HG02623 (cell line): ENCODE measurements around the gene NF1.
"Not testable (repeated sequence)": the region's sequence is repeated elsewhere in the genome, so short reads cannot be mapped to it uniquely, and the experiment has no call there.

Experiments
- ATAC-seq: cut with Tn5 transposase; IDR thresholded peaks from one replicate; pipeline ENCODE4 v1.9.1; 2021; ENCODE audit warnings: moderate library complexity; ENCODE audit not compliant: unreplicated experiment

NF1 gene

DNA sequence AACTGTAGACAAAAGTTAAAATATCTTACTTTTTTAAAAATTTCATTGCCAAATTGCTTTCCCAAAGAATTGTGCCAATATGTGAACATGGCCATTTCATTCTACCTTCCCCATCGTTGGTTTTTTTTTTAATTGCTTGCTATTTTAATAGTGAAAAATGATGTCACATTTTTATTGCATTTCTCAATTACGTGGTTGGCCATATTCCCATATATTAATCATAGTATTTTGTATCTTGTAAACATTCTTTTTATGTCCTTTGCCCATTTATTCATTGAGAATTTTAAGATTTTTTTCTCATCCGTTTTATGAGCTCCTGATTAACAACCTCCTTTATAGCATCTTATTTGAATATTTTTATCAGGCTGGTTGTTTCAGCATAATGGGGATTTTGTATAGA lies 195.0 kb downstream of the NF1 start:
- no peak for ATAC-seq

- ATAC-seq: no peak
These were observed 197.0 kb downstream of the NF1 start for GRCh38 chr17:31291820-31292219.

DNA sequence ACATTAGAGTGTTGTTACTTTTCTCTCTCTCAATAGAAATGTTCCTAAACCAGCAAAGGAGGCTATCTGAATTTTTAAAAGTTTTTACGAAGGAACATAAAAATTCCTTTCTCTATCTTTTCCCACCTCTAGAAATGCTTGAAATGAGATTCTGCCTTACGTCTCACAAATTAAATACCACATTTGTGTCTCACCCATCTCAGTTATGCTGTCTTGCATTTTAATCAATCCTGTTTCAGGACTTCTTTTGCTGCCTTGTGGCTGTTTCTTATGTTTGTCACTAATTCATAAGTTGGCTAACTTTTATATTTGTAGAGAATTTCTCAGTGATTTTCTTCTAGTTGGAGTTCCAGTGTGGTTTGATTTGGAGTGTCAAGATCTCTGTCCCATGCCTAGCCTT lies 198.8 kb downstream of the NF1 start:
- no peak for ATAC-seq

DNA sequence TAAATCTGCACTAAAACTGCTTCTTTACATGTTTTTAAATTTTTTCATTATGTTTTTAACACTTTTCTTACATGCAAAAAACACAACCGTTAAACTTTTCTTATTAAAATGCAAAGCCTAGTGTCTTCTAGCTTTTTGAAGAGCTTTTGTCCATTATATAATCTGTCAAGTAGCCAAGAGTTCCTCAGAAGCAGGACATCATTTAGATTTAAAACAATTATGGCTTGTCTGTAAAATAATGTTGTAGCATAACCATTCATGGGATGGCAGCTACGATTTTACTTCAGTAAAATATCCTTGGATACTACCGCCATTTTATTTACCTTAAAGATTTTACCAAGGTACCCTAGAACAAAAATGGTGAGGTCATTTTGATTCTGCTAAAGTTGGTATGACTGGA lies 199.5 kb downstream of the NF1 start:
- ATAC-seq: no peak

DNA sequence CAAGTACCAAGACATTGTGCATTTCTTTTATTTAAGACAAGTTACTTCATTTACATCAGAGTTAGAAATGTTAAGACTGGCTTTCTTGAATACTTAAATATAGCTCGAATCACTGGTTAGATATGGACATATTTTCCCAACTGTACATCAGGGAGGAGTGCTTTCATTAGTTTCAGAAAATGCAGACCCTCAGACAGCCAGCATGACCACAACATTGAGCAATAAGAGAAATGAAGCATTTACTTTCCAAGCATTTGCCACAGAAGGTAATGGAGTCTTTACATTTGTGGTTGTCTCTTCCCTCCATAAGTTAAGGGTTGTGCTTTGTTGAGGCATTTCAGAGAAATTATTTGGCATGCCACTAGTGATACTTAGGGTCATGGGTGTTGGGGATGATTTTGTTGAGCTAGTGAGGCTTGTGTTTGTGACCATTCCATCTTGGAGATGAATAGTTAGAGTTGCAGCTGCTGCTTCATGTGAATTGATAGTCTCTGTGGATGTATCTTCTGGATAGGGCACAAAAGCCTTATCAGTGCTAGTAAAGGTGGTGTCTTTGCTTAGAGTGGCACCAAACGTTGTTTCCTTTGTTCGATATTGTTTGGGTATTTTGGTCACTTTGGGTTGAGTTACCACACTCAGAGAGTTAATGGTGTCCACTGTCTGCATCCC lies 200.2 kb downstream of the NF1 start:
- no peak for ATAC-seq

DNA sequence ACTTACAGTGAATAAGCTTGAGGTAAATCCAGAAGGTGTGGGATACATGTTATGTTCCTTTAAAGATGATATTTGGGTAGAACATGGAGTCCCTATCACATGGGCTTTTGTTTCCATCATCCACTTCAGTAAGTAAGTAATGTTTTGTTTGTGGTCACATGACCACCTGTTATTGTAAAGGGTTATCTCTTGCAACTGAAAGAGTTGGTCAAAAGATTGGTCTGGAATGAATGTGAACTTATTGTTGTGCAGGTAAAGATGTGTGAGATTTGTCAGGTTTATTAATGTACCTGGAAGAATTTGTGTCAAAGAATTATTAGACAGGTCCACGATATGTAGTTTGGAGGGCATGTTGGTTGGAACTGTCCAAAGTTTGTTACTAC lies 200.7 kb downstream of the NF1 start:
- ATAC-seq: no peak

DNA sequence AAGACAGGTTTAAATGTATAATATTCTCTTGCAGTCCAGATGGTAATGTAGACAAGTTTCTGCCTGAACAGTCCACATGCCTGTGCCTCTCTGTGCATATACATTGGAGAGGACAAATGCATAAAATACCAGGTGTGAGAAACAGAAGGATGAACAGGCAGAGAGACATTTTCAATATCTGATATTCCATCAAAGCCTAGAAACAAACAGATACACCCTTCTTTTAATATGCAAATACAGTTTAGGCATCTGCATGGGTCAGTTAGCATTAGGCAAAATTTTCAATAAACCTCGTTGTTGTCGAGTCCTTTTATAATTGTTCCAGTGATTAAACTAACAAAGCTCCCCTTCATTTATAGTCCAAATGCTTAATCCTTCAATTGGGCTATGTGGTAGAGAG lies 201.4 kb downstream of the NF1 start:
- no peak for ATAC-seq

DNA sequence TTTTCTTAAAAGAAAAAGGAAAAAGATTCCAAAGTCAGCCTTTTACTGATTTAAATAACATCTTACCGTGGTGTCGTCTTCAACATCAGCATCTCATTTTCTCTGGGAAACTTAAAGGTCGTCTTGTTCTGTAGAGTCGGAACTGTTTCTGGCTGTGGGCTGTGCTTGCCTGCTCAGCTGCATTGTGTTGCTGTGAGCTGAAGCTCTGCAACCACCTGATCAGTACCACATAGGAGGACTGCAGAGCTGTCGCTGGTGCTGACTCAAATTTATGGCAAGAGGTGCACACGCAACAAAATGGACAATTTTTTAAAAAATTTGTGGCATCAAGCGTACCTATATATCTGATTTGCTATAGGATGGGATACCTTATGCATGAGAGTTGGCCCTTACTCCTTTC lies 202.3 kb downstream of the NF1 start, which contains the start of gene OMG:
OMG (minus strand) TSS at position 150 of the 400 bp plus-strand sequence. CDS start 908 bp downstream, outside the sequence.
- ATAC-seq: no peak

DNA sequence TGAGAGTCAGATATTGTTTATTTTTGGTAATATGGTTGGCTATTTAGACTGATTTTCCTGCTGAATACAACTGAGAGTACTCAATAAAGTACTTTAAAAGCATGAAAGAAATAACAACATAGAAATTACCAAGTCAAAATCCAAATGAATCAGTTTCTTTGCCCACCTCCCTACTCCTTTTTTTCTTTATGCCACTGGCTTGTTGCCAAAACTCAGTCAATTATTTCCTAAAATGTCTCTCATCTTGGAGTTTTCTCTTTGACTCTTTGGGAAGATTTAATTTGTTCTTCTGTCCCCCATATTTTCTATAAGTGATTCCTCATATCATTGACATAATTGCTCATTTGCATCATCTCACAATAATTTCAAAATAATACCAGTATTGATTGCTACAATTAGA lies 204.8 kb downstream of the NF1 start:
- no peak for ATAC-seq

DNA sequence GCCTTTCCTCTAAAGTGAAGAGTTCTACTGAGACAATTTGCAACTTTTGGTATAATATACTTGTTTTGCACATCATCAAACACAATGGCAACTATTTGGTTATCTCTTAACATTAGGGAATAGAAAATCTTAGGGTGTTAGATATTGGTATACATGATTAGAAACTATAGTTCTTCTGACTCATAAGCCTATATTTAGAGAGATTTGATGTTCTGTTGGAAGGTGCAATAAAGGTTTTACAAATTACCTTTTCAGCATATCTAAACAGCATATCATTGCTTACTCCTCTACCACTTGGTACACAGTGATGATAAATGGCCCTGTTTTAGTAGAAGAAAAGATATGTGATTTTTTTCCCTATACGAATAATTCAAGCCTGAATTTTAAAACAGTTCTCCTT lies 212.9 kb downstream of the NF1 start:
- ATAC-seq: no peak

DNA sequence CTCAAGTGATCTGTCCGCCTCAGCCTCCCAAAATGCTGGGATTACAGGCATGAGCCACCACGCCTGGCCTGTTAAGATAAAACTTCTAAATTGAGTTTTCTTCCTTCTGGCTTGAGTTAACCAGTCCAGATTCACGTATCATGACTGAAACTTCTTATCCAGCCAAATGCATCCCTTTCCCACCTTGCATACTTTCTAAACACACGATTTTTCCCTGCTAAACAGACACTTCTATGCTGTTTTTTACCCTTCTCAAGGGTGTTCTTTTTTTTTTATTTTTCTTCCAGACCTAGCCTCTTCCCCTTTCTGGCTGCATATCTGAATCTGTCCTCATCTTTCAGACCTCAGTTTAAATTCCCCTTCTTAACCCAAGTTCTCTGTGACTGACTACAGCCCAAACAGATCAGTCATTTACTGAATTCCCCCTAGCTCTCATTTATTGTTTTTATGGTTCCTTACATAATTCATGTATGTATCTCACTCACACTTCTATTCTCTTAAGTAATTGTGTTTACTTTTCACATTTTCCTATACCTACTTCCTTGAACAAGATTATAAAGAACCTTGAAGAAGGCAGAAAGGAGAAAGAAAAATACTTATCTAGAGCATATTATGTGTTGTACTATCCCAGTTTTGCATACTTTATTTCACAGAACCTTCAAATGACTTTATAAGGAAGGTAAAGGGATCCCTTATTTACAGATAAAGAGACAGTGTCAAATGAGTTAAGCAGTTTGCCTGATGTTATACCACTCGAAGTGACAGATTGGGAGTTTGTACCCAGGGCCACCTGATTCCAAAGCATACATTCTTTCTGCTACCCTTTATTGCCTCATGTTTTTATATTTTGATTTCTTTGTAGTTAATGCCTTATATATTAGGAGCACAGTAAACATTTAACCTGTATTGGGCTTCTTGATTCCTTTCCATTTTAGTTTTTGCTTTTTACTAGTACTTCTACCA lies 213.9 kb downstream of the NF1 start:
- ATAC-seq: no peak

GRCh38 chr17:31309556-31309955 lies 214.8 kb downstream of the NF1 start:
- ATAC-seq: no peak

- ATAC-seq: no peak
These were observed 215.5 kb downstream of the NF1 start for GRCh38 chr17:31310260-31310659.

DNA sequence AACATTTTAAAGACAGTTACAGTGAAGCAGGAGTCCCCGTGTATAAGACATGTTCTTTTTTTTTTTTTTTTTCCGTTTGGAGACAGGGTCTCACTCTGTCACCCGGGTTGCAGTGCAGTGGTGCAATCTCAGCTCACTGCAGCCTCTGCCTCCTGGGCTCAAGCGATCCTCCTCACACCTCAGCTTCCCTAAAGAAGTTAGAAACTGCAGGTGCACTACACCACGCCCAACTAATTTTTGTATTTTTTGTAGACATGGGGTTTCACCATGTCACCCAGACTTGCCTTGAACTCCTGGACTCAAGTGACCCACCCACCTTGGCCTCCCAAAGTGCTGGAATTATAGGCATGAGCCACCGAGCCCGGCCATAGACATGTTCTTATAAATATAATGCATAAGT lies 216.1 kb downstream of the NF1 start:
- ATAC-seq: no peak

DNA sequence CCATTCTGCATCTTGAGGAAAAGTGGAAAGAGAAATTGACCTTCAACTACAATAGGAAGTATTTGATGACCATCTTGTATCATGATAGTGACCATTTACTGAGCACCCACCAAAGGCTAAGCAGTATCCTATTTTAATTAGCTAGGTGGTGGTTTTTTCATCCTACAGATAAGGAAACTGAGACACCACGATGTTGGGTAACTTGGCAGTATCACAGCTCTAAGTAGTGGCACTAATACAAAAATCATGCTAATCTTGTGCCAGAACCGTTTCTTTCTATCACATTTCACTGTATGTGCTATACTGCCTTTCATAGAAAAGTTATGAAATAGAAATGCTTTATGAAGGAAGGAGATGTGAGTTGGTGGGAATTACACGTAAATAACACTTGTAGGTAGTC lies 216.7 kb downstream of the NF1 start:
- no peak for ATAC-seq

DNA sequence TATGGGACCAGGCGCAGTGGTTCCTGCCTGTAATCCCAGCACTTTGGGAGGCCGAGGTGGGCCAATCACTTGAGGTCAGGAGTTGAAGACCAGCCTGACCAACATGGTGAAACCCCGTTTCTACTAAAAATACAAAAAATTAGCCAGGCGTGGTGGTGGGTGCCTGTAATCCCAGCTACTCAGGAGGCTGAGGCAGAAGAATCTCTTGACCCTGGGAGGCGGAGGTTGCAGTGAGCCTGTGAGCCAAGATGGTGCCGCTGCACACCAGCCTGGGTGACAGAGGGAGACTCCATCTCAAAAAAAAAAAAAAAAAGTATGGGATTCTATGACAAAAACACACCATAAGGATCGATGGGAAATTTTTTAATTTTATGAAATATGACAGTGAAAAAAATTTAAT lies 217.4 kb downstream of the NF1 start:
- ATAC-seq: not testable (repeated sequence)

GRCh38 chr17:31313982-31314781 lies 219.4 kb downstream of the NF1 start, which contains the start of gene EVI2B:
TSS of gene EVI2B (minus strand) at chr17:31314054. CDS start at chr17:31305609, 8,445 bp downstream.
- ATAC-seq: no peak

GRCh38 chr17:31314782-31315100 lies 220.0 kb downstream of the NF1 start:
- ATAC-seq: no peak

DNA sequence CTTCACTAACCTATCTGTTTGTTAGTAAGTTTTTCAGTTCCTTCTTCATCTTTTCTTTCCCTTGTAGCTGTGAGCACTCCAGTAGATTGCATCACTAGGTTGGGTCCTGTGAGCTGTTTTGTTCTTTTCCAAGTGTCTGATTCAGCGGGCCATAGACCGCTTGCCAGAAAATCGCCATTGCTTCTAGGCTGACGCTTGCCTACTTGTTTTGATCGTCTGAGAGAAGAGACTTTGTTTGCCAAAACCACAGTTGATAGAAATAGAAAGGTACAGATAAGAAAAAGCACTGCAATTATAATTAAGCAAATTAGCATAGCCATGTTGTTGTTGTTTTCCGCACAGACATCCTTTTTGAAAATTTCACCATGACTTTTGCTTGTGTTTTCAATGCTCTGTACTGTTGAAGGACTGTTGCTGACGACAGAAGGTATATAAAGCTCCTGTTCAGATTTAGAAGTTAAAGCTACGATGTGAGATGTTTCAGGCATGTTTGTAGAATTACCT lies 223.6 kb downstream of the NF1 start:
- ATAC-seq: no peak

GRCh38 chr17:31318851-31319661 lies 224.3 kb downstream of the NF1 start:
- ATAC-seq: no peak
